Measurements from ENCODE around the gene CCDC92B. TPM values are rescaled to one million over a fixed set of nuclear protein-coding genes. Genes with fewer than 3 reads are reported as not detected.

Gene CCDC92B
- total RNA-seq, 4 donors from 2014 or later = 0.15 to 0.57 (median 0.35) TPM; not detected in 1

DNA sequence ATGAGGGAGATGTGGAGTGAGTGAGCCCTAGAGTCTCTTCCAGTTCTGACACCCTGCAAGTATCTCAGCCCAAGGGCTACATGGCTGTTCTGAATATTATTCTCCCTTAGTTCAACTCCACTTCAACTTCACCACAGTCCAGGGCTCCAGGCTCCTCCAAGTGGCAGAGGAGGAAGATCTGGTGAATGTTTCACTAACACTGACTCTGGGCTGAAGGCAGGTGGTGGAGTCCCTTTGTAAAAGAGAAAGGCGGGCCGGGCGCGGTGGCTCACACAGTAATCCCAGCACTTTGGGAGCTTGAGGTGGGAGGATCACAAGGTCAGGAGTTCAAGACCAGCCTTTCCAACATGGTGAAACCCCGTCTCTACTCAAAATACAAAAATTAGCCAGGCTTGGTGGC is 13.6 kb downstream of the CCDC92B start:
- 59 to 93% methylated on average over 2 to 5 of the region's 5 CpGs for WGBS, 2 donors
- TF ChIP-seq POLR2A (IDR thresholded peaks at IDR 0.05) = no peak
- TF ChIP-seq, protein P1, sequence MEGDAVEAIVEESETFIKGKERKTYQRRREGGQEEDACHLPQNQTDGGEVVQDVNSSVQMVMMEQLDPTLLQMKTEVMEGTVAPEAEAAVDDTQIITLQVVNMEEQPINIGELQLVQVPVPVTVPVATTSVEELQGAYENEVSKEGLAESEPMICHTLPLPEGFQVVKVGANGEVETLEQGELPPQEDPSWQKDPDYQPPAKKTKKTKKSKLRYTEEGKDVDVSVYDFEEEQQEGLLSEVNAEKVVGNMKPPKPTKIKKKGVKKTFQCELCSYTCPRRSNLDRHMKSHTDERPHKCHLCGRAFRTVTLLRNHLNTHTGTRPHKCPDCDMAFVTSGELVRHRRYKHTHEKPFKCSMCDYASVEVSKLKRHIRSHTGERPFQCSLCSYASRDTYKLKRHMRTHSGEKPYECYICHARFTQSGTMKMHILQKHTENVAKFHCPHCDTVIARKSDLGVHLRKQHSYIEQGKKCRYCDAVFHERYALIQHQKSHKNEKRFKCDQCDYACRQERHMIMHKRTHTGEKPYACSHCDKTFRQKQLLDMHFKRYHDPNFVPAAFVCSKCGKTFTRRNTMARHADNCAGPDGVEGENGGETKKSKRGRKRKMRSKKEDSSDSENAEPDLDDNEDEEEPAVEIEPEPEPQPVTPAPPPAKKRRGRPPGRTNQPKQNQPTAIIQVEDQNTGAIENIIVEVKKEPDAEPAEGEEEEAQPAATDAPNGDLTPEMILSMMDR (IDR thresholded peaks at IDR 0.05) = no peak
- DNase-seq = no peak
- Histone ChIP-seq H3K36me3 (no peaks in the 10 kb centered on the region), H3K27ac (no peak overlapping the region), H3K4me3 (no peak overlapping the region), H3K9me3 (no peaks in the 10 kb centered on the region), H3K27me3 (peaks cover 0 to 16% (median 0%) of the 10 kb centered on the region in 4 donors), H3K4me1 (no peaks in the 10 kb centered on the region)
- intact Hi-C loops (cut with DNase I) = no loop called here

DNA sequence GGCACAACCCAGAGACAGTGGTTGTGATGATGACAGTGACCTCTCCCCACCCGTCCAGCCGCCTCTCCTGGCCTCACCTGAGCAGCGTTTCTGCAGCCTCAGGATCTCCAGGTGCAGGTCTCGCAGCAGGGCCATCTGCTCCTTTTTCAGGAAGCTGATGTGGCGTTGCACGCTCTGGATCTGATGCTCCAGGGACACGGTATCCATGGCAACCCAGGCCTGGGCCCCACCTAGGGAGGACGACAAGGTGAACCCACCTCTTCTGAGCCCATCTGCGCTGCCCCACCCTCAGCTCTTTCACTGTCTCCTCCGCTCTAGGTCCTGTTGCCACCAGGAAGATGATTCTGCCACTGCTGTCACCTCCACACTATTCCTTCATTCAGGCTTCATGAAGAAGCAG is 14.5 kb downstream of the CCDC92B start:
- H3K27me3 ChIP-seq = peaks cover 0 to 17% (median 0%) of the 10 kb centered on the region in 4 donors
- no peaks in the 10 kb centered on the region for H3K9me3 ChIP-seq
- TF ChIP-seq, protein P1 (IDR thresholded peaks at IDR 0.05) = no peak
- TF ChIP-seq POLR2A (IDR thresholded peaks at IDR 0.05) = no peak
- no peak overlapping the region for H3K27ac ChIP-seq
- H3K4me3 ChIP-seq = no peak overlapping the region
- no peak for DNase-seq
- WGBS, 2 donors = 80 to 88% methylated on average over 6 to 10 of the region's 10 CpGs
- intact Hi-C loops (cut with DNase I) = no loop called here
- H3K36me3 ChIP-seq = no peaks in the 10 kb centered on the region
- H3K4me1 ChIP-seq = no peaks in the 10 kb centered on the region

DNA sequence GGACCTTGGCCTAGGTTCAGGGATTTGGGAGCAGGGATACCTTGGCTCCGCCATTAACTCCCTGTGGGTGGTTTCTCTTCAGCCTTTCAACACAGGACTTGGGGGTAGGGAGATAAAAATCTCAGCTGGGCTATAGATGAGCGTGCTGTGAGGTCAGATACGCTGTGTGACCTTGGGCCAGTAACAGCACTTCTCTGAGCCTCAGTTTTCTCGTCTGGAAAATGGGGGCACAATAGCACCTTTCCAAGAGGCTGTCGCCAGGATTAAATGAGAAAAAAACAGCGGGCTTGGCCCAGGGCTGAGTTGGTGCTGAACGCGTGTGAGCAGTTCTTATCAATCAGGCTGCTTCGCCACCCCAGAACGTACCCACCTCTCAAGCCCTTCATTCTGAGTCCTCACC is 17.6 kb downstream of the CCDC92B start:
- WGBS, 2 donors = 79 to 87% methylated on average over 9 to 10 of the region's 10 CpGs
- Histone ChIP-seq H3K36me3 (no peaks in the 10 kb centered on the region), H3K27me3 (peaks cover 0 to 32% (median 0%) of the 10 kb centered on the region in 4 donors), H3K4me1 (no peaks in the 10 kb centered on the region), H3K27ac (no peak overlapping the region), H3K9me3 (no peaks in the 10 kb centered on the region), H3K4me3 (no peak overlapping the region)
- no peak for DNase-seq
- intact Hi-C loops (cut with DNase I) = no loop called here
- TF ChIP-seq, protein P1 (IDR thresholded peaks at IDR 0.05) = no peak
- TF ChIP-seq POLR2A (IDR thresholded peaks at IDR 0.05) = no peak

DNA sequence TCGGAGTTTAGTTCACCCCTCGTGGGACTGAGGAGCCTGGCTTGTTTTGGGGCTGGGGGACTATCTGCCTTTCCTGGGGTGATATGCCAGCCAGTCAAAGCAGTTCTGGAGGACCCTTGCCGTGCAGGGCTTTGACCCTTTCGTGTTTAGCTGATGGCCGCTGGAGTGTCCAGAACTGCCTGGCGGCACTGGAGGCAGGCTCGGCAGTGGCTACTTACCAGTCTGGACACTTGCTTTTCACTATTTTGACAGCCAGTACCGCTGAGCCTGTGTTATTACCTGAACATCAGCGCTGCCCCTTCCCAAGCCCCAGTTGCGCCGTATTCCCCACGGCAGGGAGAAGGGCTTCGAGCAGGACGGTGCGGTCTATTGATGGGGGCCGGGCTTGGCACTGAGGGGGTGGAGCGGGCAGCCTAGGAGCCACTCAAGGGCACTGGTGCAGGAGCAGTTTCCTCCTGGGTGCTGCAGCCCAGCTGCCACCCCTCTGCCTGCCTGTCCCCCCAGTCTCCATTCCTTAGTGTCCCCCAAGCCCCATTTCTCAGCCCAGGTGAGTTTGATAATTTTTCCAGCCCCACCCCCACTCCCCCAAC is 18.6 kb downstream of the CCDC92B start:
- no peak for DNase-seq
- no peaks in the 10 kb centered on the region for H3K36me3 ChIP-seq
- no peaks in the 10 kb centered on the region for H3K9me3 ChIP-seq
- peaks cover 0 to 41% (median 0%) of the 10 kb centered on the region in 4 donors for H3K27me3 ChIP-seq
- H3K4me1 ChIP-seq = no peaks in the 10 kb centered on the region
- intact Hi-C loops (cut with DNase I) = no loop called here
- WGBS, 2 donors = 70 to 77% methylated on average over 2 to 4 of the region's 17 CpGs
- H3K27ac ChIP-seq = no peak overlapping the region
- TF ChIP-seq POLR2A (IDR thresholded peaks at IDR 0.05) = no peak
- TF ChIP-seq, protein P1 (IDR thresholded peaks at IDR 0.05) = no peak
- no peak overlapping the region for H3K4me3 ChIP-seq

DNA sequence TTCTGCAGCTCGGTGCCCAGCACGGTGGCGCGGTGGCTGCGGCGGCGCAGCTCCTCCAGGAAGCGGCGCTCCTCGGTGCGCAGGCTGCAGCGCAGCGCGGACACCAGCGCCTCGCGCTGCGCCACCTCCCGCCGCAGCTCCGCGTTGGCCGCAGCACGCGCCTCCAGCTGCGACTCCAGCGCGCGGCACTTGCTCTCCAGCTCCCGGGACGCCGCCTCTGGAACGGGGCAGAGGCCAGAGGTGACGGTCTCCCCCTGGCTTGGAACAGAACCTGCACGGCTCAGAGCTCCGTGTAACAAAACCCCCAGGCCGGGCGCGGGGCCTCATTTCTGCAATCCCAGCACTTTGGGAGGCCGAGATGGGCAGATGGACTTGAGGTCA is 24.7 kb downstream of the CCDC92B start:
- H3K36me3 ChIP-seq = no peaks in the 10 kb centered on the region
- H3K4me1 ChIP-seq = peaks cover 12 to 26% (median 14%) of the 10 kb centered on the region in 3 donors
- H3K27me3 ChIP-seq = peaks cover 0 to 58% (median 0%) of the 10 kb centered on the region in 4 donors
- peak overlapping the region in 3 of 4 donors; percentile 69 to 88 (median 72) for H3K27ac ChIP-seq
- TF ChIP-seq POLR2A (IDR thresholded peaks at IDR 0.05) = peak in 1 of 4 donors; percentile 8
- TF ChIP-seq, protein P1 (IDR thresholded peaks at IDR 0.05) = peak in 2 of 6 experiments; percentile 9 to 34
- intact Hi-C loops (cut with DNase I) = no loop called here
- H3K4me3 ChIP-seq = peak overlapping the region; percentile 36 to 67 (median 54)
- 3% methylated on average over 8 of the region's 40 CpGs; no CpG with 5 or more reads in 1 of the 2 donors for WGBS, 2 donors
- no peak for DNase-seq
- H3K9me3 ChIP-seq = no peaks in the 10 kb centered on the region

Data from esophagus squamous epithelium (tissue), 5 donors.